ENCODE data around the gene SULT1C4.
"Not testable (repeated sequence)": the region's sequence is repeated elsewhere in the genome, so short reads cannot be mapped to it uniquely, and the experiment has no call there.

SULT1C4 gene

DNA sequence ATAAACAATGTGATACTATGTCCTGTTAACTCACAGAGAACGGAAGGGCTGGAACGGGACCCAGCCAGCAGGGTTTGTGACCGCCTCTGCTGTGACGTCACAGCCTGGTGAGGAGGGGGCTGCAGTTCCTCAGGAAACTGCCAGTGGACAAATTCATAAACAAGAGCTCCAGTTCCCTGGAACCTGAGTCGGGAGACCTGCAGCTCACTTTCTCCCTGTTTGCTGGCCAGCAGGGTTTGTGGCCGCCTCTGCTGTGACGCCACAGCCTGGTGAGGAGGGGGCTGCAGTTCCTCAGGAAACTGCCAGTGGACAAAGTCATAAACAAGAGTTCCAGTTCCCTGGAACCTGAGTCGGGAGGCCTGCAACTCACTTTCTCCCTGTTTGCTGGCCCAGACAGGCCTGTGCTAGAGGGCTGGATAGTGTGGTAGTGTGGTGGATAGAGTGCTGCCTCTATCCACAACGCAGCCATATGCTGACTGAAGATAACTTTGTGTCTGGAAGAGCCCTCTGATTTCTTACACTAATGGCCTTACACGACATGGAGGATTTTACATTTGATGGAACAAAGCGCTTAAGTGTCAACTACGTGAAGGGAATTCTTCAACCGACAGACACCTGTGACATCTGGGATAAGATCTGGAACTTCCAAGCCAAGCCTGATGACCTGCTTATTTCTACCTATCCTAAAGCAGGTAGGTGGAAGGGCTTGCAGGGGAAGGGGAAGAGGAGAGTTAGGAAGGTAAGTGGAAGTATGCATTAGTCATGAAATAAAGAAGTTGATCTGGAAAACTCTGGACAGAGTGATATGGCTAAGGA is at the start of gene SULT1C4:
Gene SULT1C4 (plus strand): TSS at position 140 of the 816 bp plus-strand sequence. CDS start 384 bp downstream, at position 524.
- no peak for DNase-seq (ENCODE audit: low read depth)

GRCh38 chr2:108329771-108330170 is 48.0 kb upstream of the SULT1C4 start:
- no peak for DNase-seq (ENCODE audit: low read depth)

GRCh38 chr2:108330979-108331378 is 46.8 kb upstream of the SULT1C4 start:
- DNase-seq (ENCODE audit: low read depth): no peak

DNA sequence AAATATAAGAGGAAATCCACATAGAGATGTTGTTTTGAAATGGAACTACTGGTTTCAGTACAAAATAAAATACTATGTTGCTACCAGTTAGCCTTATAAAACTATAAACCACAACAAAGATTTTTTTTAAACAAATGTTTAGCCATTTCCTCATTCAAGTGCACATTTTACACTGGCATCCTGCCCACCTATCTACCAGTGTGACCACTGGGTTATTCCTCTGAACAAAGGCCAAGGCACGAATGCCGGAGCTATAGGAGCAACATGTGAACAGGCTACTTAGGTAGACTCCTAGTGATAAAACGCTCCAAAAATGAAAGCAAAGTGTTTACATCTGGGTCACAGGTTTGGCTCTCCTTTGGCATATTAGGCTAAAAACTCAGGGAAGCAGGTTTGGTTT is 31.8 kb upstream of the SULT1C4 start:
- no peak for DNase-seq (ENCODE audit: low read depth)

- no peak for DNase-seq (ENCODE audit: low read depth)
Measured at GRCh38 chr2:108346827-108347226, 30.9 kb upstream of the SULT1C4 start.

- DNase-seq (ENCODE audit: low read depth): no peak
Measured at GRCh38 chr2:108347786-108348185, 30.0 kb upstream of the SULT1C4 start.

- DNase-seq (ENCODE audit: low read depth): no peak
Measured at GRCh38 chr2:108348816-108349570, 28.8 kb upstream of the SULT1C4 start.

DNA sequence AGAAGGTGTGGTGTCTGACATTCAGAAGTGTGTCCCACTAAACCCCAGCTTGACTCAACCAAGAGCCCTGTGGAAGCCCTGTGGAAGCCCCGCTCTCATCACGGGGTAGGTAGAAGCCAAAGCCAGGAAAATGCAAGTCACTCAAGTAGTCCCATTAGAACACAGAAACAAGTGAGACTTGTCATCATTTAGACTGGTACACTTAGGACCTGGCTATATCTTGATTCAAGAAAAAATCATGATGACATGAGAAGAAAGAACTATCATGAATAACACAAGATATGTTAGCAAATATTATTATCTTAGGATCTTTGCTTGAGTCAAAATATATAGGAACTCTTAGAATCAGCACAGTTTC is 28.2 kb upstream of the SULT1C4 start:
- DNase-seq (ENCODE audit: low read depth): no peak

GRCh38 chr2:108351889-108352288 is 25.9 kb upstream of the SULT1C4 start:
- DNase-seq (ENCODE audit: low read depth): no peak

DNA sequence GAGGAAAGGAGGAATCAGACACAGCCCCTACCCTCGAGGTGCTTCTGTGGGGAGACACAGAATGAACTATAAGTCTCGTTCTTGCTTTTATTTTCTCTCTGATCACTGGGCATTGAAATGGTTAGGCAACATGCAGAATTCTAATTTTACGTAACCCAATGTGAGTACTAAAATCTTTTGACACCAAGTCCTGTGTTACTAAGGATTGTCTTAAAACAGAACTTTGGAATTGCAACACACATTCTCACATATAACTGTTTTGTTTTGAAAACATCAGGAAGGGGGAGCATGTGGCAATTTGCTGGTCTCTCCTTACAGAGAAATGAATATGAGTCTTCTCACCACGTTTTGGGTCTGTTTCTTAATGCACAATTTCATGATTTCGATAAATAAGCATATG is 23.6 kb upstream of the SULT1C4 start:
- DNase-seq (ENCODE audit: low read depth): no peak

GRCh38 chr2:108355906-108356734 is 21.6 kb upstream of the SULT1C4 start:
- DNase-seq (ENCODE audit: low read depth): no peak

DNA sequence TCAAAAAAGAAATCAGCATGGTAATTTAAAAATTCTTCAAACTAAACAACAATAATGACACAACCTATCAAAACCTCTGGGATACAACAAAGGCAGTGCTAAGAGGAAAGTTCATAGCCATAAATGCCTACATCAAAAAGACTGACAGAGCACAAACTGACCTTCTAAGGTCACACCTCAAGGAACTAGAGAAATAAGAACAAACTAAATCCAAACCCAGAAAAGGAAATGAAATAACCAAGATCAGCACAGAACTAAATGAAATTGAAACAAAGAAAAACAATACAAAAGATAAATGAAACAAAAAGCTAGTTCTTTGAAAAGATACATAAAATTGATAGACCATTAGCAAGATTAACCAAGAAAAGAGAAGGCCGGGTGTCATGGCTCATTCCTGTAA is 18.4 kb upstream of the SULT1C4 start:
- not testable (repeated sequence) for DNase-seq (ENCODE audit: low read depth)

GRCh38 chr2:108360776-108361468 is 16.8 kb upstream of the SULT1C4 start:
- DNase-seq (ENCODE audit: low read depth): no peak

- no peak for DNase-seq (ENCODE audit: low read depth)
Measured at GRCh38 chr2:108363024-108363907, 14.5 kb upstream of the SULT1C4 start.

GRCh38 chr2:108363908-108364225 is 13.9 kb upstream of the SULT1C4 start:
- no peak for DNase-seq (ENCODE audit: low read depth)

DNA sequence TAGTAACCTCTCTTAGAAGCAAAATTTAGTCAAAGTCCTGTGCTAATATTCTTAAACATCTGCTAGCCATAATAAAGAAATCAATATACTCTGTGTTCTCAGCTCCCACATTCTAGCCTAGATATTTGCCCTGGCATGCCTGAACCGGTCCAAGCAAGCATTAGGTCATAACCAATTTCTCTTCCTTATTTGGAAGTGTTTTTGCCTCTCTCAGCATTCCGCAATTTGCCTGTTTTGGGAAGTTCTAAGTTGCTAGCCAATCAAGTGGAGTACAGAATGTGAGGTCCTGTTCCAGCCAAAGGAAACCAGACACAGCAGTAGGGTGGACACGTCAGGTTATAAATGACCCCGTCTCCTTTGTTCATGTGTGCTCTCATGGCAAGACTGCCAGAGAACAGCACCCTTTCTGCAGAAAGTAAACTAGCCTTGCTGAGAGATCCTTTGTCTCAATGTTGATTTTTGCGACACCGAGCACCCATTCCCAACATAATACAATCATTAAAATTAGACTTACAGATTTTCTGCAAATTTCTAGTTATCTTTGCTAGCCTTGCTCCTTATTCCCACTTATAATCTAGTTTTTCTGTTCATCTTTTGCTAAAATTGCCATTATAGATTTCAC is 13.0 kb upstream of the SULT1C4 start:
- DNase-seq (ENCODE audit: low read depth): no peak

DNA sequence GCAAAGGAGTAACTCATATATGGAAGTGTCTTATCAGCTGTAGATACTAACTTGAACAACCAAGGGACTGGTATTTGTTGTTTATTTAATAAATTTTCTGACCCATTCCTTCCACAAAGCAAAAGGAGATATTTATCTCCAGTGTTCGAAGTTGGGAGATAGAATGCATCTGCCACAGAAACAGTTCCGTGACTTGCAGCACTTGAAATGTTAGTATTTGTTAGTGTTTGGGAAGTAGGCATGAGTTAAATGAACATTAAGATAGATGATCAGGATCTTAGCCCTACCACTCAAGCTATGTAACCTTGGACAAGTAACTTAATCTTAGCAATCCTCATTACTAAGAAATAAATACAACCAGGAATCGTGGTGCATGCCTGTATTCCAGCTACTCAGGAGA is 12.1 kb upstream of the SULT1C4 start:
- DNase-seq (ENCODE audit: low read depth): no peak

DNA sequence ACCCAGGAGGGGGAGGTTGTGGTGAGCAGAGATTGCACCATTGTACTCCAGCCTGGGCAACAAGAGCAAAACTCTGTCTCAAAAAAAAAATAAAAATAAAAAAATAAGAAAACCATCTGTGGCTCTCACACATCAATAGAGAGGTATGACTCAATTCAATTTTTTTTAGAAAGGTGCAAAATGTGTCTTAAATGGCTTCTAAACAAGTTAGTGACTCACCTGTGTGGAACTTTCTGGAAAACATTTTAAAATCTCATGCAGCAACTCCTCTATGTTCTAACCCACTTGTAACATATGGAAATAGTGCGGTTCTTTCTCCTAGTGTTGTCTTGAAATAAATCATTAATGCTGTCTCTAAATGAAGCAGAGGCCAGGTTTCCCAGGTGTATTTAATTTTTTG is 10.7 kb upstream of the SULT1C4 start:
- DNase-seq (ENCODE audit: low read depth): no peak

GRCh38 chr2:108367561-108368175 is 10.1 kb upstream of the SULT1C4 start:
- no peak for DNase-seq (ENCODE audit: low read depth)

DNA sequence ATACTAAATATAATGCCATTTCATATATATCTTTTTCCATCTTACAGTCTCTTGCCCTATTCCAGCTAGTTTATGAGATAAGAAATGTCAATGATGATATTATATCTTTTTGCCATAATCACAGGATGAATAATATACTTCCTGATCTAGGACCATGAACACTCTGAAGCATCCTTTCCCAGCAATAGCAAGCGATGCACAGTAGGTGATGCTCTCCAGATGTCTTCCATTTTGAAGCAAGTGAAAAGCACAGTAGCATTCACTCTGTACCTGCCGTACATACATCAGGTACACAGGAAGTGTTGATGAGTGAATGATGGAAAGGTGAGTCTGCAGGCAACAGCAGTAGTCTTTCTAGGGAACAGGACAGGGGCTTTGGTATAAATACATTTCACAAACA is 8.6 kb upstream of the SULT1C4 start:
- no peak for DNase-seq (ENCODE audit: low read depth)

All from non-pigmented ciliary epithelial cell (primary cell).